NT2/D1 (cell line): ENCODE results near the gene FOXP4.

Experiments
- SUZ12 ChIP-seq: IDR thresholded peaks from 2 replicates; pipeline ENCODE4 v1.6.1; 2011; ENCODE audit not compliant: insufficient read length, insufficient read depth; ENCODE audit errors: extremely low read depth
- YY1 ChIP-seq: IDR thresholded peaks from 2 replicates; pipeline ENCODE4 v1.6.1; 2011; ENCODE audit not compliant: insufficient read length, insufficient read depth
- ZNF274 ChIP-seq: IDR thresholded peaks from 2 replicates; pipeline ENCODE4 v1.6.1; 2011; ENCODE audit warnings: mild to moderate bottlenecking, low read depth, low read length

- no peak for TF ChIP-seq ZNF274
- no peak for TF ChIP-seq YY1
- no peak for TF ChIP-seq SUZ12
Measured at GRCh38 chr6:41570259-41570615, 24.1 kb downstream of the FOXP4 start.
